ENCODE measurements around the gene SERINC5. TPM values are rescaled to one million over a fixed set of nuclear protein-coding genes. Genes with fewer than 3 reads are reported as not detected.

SERINC5 gene
- total RNA-seq, 2 experiments from 2014 or later, result 28.1 to 36.0 TPM

DNA sequence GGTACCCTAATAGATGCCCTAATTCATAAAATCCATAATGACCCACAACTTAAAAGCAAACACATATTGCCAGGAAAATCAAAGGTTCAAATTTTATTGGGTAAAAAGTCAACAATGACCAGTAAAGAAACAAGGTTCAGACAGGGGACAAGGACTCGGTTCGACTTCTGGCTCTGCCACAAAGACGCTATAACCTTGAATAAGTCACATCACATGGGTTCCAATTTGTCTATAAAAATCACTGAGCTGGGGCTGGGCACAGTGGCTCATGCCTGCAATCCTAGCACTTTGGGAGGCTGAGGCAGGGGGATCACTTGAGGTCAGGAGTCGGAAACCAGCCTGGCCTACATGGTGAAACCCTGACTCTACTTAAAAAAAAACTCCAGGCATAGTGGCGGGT lies 80.5 kb downstream of the SERINC5 start:
- Mint-ChIP-seq H3K27ac (no peak overlapping the region), H3K4me3 (no peak overlapping the region), H3K36me3 (ENCODE audit: low read depth) (peaks cover 41% of the 10 kb centered on the region), H3K27me3 (no peaks in the 10 kb centered on the region), H3K4me1 (peaks cover 30% of the 10 kb centered on the region), H3K9me3 (ENCODE audit: low read depth) (no peaks in the 10 kb centered on the region)
- ATAC-seq, result no peak
- DNase-seq, result no peak
- CTCF ChIA-PET, result interaction anchor here (1.0 to 1.5 kb wide), 2 partner anchors 11 to 83 kb away, joined by 3 read pairs; no protein-coding TSS in a partner anchor
- intact Hi-C loops (cut with DNase I, micrococcal nuclease), result no loop called here
- POLR2A ChIA-PET, result interaction anchor here (0.7 to 1.1 kb wide), 2 partner anchors 9 to 37 kb away, joined by 3 to 9 read pairs; no protein-coding TSS in a partner anchor

DNA sequence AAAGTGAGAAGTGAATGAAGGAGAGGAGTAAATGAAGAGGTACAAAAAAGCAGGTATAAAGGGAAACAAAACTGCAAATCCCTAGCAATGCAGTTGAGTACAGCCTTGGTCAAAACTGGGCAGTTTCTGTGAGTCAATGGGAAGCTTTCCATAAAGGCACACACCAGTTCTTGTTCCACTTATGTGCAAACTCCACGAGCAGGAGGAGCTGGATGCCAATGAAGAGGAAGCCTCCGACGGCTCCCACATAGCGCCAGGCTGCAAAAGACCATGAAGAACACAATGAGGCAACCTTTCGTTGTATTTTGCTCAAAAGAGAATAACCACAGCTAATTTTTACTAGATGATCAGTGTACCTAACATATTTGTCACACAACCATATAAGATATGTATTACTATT lies 81.1 kb downstream of the SERINC5 start:
- Mint-ChIP-seq H3K4me3 (no peak overlapping the region), H3K36me3 (ENCODE audit: low read depth) (peaks cover 44% of the 10 kb centered on the region), H3K9me3 (ENCODE audit: low read depth) (no peaks in the 10 kb centered on the region), H3K27me3 (no peaks in the 10 kb centered on the region), H3K27ac (peak overlapping the region; percentile 41), H3K4me1 (peaks cover 28% of the 10 kb centered on the region)
- ATAC-seq (no peak), DNase-seq (no peak)
- intact Hi-C loops (cut with DNase I, micrococcal nuclease), result no loop called here
- CTCF ChIA-PET, result interaction anchor here (1.0 to 1.5 kb wide), 3 partner anchors 12 to 84 kb away, joined by 3 to 4 read pairs (median 3); no protein-coding TSS in a partner anchor
- POLR2A ChIA-PET, result no interaction called here

DNA sequence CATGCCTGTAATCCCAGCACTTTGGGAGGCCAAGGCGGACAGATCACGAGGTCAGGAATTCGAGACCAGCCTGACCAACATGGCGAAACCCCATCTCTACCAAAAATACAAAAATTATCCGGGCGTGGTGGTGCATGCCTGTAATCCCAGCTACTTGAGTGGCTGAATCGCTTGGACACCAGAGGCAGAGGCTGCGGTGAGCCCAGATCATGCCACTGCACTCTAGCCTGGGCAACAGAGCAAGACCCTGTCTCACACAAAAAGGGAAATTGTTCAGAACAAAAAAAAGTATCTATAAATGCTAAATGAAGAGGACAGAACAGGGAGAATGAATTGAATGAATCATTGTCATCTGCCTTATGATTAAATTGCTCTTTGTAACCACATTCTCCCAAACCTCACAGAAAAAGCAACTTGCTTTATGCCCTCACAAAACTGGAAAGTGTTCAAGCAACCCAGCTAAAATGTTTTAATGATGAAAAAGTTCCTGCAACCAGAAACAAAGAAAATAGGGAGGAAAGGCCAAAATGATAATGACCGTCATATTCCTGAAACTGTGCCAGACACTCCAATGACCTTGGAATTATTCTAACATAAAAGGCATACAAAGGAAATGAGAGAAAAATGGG lies 83.7 kb downstream of the SERINC5 start:
- DNase-seq (no peak), ATAC-seq (no peak)
- ChIA-PET POLR2A (interaction anchor here (0.7 kb wide), 1 partner anchor 11 kb away, joined by 3 read pairs; no protein-coding TSS in a partner anchor), CTCF (interaction anchor here (1.0 to 1.3 kb wide), 2 partner anchors 11 to 82 kb away, joined by 3 read pairs; no protein-coding TSS in a partner anchor)
- intact Hi-C loops (cut with DNase I, micrococcal nuclease), result no loop called here
- peaks cover 35% of the 10 kb centered on the region for H3K4me1 Mint-ChIP-seq
- no peaks in the 10 kb centered on the region for H3K27me3 Mint-ChIP-seq
- no peaks in the 10 kb centered on the region for H3K9me3 Mint-ChIP-seq (ENCODE audit: low read depth)
- peaks cover 55% of the 10 kb centered on the region for H3K36me3 Mint-ChIP-seq (ENCODE audit: low read depth)
- no peak overlapping the region for H3K27ac Mint-ChIP-seq
- no peak overlapping the region for H3K4me3 Mint-ChIP-seq

DNA sequence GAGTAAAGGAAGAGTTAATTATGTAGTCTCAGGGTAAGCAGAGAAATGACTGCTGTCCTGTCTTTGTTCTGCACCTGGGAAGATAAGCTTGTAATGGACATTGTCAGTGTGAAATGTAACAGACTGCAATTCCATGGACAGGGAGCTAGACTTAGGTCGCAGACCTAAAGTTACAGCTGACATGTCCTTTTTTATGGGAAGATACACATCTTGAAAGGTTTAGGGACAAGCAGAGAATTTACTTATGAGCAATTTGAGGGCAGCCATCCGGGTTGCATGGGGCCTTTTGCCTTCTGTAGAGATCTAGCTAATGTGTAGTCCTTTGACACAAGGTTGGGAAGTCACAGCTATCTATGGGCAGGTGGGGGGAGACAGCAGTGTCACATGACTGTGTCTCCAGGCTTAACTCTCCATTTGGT lies 85.7 kb downstream of the SERINC5 start:
- DNase-seq (no peak), ATAC-seq (no peak)
- intact Hi-C loops (cut with DNase I, micrococcal nuclease), result no loop called here
- no peaks in the 10 kb centered on the region for H3K9me3 Mint-ChIP-seq (ENCODE audit: low read depth)
- peaks cover 58% of the 10 kb centered on the region for H3K36me3 Mint-ChIP-seq (ENCODE audit: low read depth)
- H3K27ac Mint-ChIP-seq, result peak overlapping the region; percentile 30
- POLR2A ChIA-PET, result interaction anchor here (0.5 kb wide), 1 partner anchor 137 kb away, joined by 8 read pairs; no protein-coding TSS in a partner anchor
- peaks cover 49% of the 10 kb centered on the region for H3K4me1 Mint-ChIP-seq
- CTCF ChIA-PET, result interaction anchor here (0.7 to 1.6 kb wide), 3 partner anchors 15 to 170 kb away, joined by 3 to 4 read pairs (median 3); no protein-coding TSS in a partner anchor
- no peaks in the 10 kb centered on the region for H3K27me3 Mint-ChIP-seq
- no peak overlapping the region for H3K4me3 Mint-ChIP-seq

DNA sequence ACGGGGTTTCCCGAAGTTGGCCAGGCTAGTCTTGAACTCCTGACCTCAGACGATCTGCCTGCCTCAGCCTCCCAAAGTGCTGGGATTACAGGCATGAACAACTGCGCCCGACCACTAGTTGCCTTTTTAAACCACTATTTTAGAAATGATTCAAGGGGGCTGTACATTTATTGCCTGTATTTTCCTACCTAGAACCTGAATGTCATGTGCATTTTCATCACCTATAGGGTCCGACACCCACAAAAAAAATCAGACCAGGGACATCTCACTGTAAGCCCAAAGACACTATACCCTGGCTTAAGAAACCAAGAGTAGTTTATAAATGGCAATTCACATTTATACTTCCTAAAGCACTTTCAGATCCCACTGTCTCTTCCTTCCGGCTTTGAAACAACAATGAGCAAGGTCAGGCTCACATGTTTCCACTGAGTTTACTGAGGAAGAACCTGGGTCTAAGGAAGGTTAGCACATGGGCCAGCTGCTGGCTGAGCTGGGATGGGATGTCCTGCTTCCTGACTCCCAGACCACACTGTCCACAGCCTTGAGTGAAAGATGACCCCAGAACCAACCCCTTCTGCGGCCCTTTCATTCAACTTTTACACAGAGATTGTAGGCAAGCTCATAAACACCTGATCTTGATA lies 87.3 kb downstream of the SERINC5 start:
- Mint-ChIP-seq H3K36me3 (ENCODE audit: low read depth) (peaks cover 57% of the 10 kb centered on the region), H3K9me3 (ENCODE audit: low read depth) (no peaks in the 10 kb centered on the region), H3K27me3 (no peaks in the 10 kb centered on the region), H3K4me3 (no peak overlapping the region), H3K4me1 (peaks cover 53% of the 10 kb centered on the region), H3K27ac (peak overlapping the region; percentile 31)
- DNase-seq (no peak), ATAC-seq (peak; percentile 20)
- intact Hi-C loops (cut with DNase I, micrococcal nuclease), result no loop called here
- ChIA-PET CTCF (interaction anchor here (0.6 kb wide), 2 partner anchors 87 to 330 kb away, joined by 3 read pairs; partner anchors contain the start of gene SERINC5), POLR2A (no interaction called here)

DNA sequence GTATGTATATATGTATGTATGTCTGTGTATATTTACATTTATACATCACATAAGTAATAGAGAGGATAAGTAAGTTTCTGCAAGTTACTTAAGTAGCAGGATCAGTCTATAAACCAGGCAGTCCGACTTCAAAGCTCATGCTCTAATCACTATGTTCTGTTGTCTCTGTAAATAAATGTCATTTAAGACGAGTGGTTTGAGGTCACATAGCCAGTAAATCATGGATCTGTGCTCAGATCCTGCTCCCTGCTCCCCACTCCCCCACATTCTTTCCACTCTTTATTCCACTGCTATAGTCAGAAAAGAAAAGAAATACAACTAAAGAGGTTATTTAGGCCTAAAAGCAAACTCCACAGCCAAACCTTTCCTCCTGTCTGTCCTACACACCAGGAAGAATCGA lies 90.4 kb downstream of the SERINC5 start:
- ChIA-PET POLR2A (no interaction called here), CTCF (interaction anchor here (0.7 to 1.6 kb wide), 4 partner anchors 8 to 67 kb away, joined by 3 to 4 read pairs (median 3); no protein-coding TSS in a partner anchor)
- DNase-seq, result no peak
- intact Hi-C loops (cut with DNase I, micrococcal nuclease), result no loop called here
- Mint-ChIP-seq H3K27ac (peak overlapping the region; percentile 19), H3K9me3 (ENCODE audit: low read depth) (peaks cover 2% of the 10 kb centered on the region), H3K27me3 (no peaks in the 10 kb centered on the region), H3K4me1 (peaks cover 56% of the 10 kb centered on the region), H3K4me3 (no peak overlapping the region), H3K36me3 (ENCODE audit: low read depth) (peaks cover 69% of the 10 kb centered on the region)
- ATAC-seq, result no peak

DNA sequence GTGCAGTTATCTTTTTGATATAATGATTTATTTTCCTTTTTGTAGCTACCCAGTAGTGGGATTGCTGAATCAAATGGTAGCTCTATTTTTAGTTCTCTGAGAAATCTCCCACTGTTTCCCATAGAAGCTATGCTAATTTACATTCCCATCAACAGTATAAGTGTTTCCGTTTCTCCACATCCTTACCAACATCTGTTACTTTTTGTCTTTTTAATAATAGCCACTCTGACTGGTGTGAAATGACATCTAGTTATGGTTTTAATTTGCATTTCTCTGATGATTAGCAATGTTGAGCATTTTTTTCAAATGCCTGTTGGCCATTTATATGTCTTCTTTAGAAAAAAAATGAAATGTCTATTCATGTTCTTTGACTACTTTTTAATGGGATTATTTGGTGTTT lies 94.7 kb downstream of the SERINC5 start:
- ChIA-PET POLR2A (no interaction called here), CTCF (no interaction called here)
- Mint-ChIP-seq H3K27me3 (no peaks in the 10 kb centered on the region), H3K36me3 (ENCODE audit: low read depth) (peaks cover 67% of the 10 kb centered on the region), H3K4me1 (peaks cover 47% of the 10 kb centered on the region), H3K27ac (peak overlapping the region; percentile 76), H3K4me3 (no peak overlapping the region), H3K9me3 (ENCODE audit: low read depth) (peaks cover 2% of the 10 kb centered on the region)
- ATAC-seq, result no peak
- intact Hi-C loops (cut with DNase I, micrococcal nuclease), result no loop called here
- no peak for DNase-seq

DNA sequence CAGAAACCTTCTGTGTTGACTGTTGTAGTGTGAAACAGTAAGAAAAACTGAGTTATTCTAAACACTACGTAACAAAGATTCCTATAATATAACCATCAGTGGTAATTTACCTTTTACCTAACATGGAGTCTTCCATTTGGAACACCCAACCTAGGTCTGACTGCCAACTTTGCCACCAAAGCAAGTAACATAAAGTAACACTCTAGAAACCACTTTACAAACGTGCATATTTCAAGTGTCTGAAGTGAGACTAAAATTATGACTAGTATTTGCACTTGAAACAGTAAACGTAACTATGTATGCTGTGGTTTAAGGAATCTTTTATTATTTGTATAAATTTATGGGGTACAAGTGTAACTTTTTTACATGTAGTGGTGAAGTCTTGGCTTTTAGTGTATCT lies 95.6 kb downstream of the SERINC5 start:
- intact Hi-C loops (cut with DNase I, micrococcal nuclease), result no loop called here
- CTCF ChIA-PET, result no interaction called here

DNA sequence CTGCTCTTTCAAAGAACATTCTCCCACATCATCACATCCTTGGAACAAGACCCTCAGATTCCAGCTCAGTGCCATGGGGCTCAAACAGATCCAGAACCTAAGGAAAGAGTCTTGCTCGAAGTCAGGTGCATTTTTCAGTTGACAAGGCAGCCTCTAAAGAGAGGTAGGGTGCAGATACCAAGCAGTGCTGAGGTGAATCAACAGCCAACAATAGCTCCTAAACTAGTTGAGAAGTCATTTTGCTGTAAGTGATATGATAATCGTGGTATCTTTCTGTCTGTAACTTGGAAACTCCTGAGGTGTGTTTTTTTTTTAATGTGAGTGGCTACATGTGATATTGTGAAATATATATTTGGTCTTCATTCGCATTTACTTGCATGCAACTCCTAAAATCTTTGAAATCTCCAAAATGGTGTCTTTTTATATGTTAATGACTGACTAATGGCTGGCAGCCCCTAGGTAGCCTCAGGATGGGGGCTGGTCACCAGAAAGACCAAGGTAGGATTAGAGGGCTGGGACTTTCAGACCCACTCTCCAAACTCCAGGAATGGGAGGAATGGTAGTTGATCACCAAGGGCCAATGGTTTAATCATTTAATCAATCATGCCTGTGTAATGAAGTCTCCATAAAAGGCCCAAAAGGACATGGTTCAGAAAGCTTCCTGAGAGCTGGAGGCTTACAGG lies 96.6 kb downstream of the SERINC5 start:
- Mint-ChIP-seq H3K9me3 (ENCODE audit: low read depth) (peaks cover 2% of the 10 kb centered on the region), H3K27ac (peak overlapping the region; percentile 52), H3K4me1 (peaks cover 43% of the 10 kb centered on the region), H3K36me3 (ENCODE audit: low read depth) (peaks cover 67% of the 10 kb centered on the region), H3K27me3 (no peaks in the 10 kb centered on the region), H3K4me3 (no peak overlapping the region)
- ChIA-PET CTCF (interaction anchor here (0.7 kb wide), 1 partner anchor 71 kb away, joined by 3 read pairs; no protein-coding TSS in a partner anchor), POLR2A (interaction anchor here (0.8 kb wide), 1 partner anchor 31 kb away, joined by 3 read pairs; no protein-coding TSS in a partner anchor)
- peak; percentile 49 for ATAC-seq
- no peak for DNase-seq
- intact Hi-C loops (cut with DNase I, micrococcal nuclease), result no loop called here

More for the DNA sequence above, 95.6 kb downstream of the SERINC5 start:
- DNase-seq, result no peak
- H3K4me3 Mint-ChIP-seq, result no peak overlapping the region
- peaks cover 65% of the 10 kb centered on the region for H3K36me3 Mint-ChIP-seq (ENCODE audit: low read depth)
- no peaks in the 10 kb centered on the region for H3K27me3 Mint-ChIP-seq
- peaks cover 42% of the 10 kb centered on the region for H3K4me1 Mint-ChIP-seq
- POLR2A ChIA-PET, result no interaction called here
- no peak for ATAC-seq
- H3K27ac Mint-ChIP-seq, result peak overlapping the region; percentile 51
- H3K9me3 Mint-ChIP-seq (ENCODE audit: low read depth), result peaks cover 2% of the 10 kb centered on the region

DNA sequence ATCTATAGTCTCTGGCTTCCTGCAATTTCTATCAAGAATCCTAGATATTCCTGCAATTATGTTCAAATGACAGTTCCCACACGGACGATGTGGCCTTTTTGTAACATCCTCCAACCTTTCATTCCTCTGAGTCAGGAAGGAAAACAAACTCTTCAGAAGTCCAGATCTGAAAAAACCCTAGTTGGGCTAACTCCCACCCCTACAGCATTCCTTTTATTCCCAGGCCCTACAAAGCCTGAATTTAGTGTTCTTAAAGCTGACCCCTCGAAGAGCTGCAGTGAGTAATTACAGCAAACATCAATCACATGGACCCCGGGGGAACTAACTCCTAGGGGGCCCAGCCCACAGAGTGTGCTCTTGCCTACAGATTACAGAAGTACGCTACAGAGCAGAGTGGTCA lies 99.7 kb downstream of the SERINC5 start:
- Mint-ChIP-seq H3K27ac (no peak overlapping the region), H3K9me3 (ENCODE audit: low read depth) (no peaks in the 10 kb centered on the region), H3K4me1 (peaks cover 56% of the 10 kb centered on the region), H3K27me3 (no peaks in the 10 kb centered on the region), H3K4me3 (no peak overlapping the region), H3K36me3 (ENCODE audit: low read depth) (peaks cover 56% of the 10 kb centered on the region)
- ChIA-PET POLR2A (interaction anchor here (0.7 kb wide), 1 partner anchor 1131 kb away, joined by 4 read pairs; no protein-coding TSS in a partner anchor), CTCF (interaction anchor here (1.2 to 1.8 kb wide), 2 partner anchors 66 to 111 kb away, joined by 3 read pairs; no protein-coding TSS in a partner anchor)
- intact Hi-C loops (cut with DNase I, micrococcal nuclease), result no loop called here
- ATAC-seq (no peak), DNase-seq (no peak)

DNA sequence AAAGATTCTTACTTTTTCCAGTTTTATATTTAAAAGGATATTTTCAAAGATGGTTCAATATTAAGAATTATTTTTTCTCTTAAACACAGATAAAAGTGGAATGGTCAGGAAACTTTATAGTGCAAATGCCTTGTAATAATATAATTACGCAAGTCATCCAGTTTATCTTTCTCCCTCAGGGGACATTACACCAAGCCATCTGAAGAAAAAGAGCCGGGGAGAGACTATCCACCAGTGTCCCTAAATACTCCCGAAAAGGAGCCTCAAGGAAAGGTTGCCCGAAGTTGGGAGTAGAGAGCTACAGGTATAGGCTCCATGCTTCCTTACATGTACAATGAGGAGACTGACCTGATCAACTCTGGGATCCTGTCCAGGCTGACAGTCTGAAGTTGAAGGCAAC lies 101.1 kb downstream of the SERINC5 start:
- POLR2A ChIA-PET, result no interaction called here
- Mint-ChIP-seq H3K36me3 (ENCODE audit: low read depth) (peaks cover 58% of the 10 kb centered on the region), H3K27ac (peak overlapping the region; percentile 55), H3K9me3 (ENCODE audit: low read depth) (no peaks in the 10 kb centered on the region), H3K27me3 (no peaks in the 10 kb centered on the region), H3K4me1 (peaks cover 65% of the 10 kb centered on the region), H3K4me3 (no peak overlapping the region)
- intact Hi-C loops (cut with DNase I, micrococcal nuclease), result no loop called here
- ATAC-seq, result no peak
- DNase-seq, result no peak
- CTCF ChIA-PET, result interaction anchor here (0.6 to 0.7 kb wide), 2 partner anchors 11 to 64 kb away, joined by 3 read pairs; no protein-coding TSS in a partner anchor

Data from activated CD4-positive, alpha-beta T cell treated with anti-CD3 and anti-CD28 coated beads for 36 hours (primary cell).